HG03460 (cell line): ENCODE results near the gene ADD1.
A peak's percentile ranks its signal among the peaks of the same experiment; 100 is the strongest.

Experiments used
- ATAC-seq: cut with Tn5 transposase; IDR thresholded peaks from one replicate; pipeline ENCODE4 v1.9.1; 2021; ENCODE audit not compliant: unreplicated experiment

The ADD1 gene

GRCh38 chr4:2961811-2962441, 118.3 kb downstream of the ADD1 start:
- ATAC-seq = no peak

GRCh38 chr4:2962614-2963174, 119.0 kb downstream of the ADD1 start:
- ATAC-seq = peak; percentile 33

- ATAC-seq = peak; percentile 84
These were observed 119.7 kb downstream of the ADD1 start, which contains the start of the genes GRK4 and NOP14 for GRCh38 chr4:2963175-2963965. GRK4 (plus strand) TSS chr4:2963571; CDS start chr4:2964071, 500 bp downstream. NOP14 (minus strand) TSS chr4:2963406; CDS start chr4:2963319, 87 bp downstream.

GRCh38 chr4:2963966-2964471, 120.4 kb downstream of the ADD1 start:
- ATAC-seq = peak; percentile 28

- no peak for ATAC-seq
These were observed 121.1 kb downstream of the ADD1 start for GRCh38 chr4:2964706-2965258.

GRCh38 chr4:2965262-2965661, 121.6 kb downstream of the ADD1 start:
- ATAC-seq = no peak

GRCh38 chr4:2968381-2968780, 124.7 kb downstream of the ADD1 start:
- ATAC-seq = no peak

GRCh38 chr4:2971275-2971674, 127.6 kb downstream of the ADD1 start:
- ATAC-seq = no peak

GRCh38 chr4:2977211-2978088, 133.8 kb downstream of the ADD1 start:
- no peak for ATAC-seq
